ENCODE results near the gene MAGI2. TPM values are rescaled to one million over a fixed set of nuclear protein-coding genes. Genes with fewer than 3 reads are reported as not detected.
A peak's percentile ranks its signal among the peaks of the same experiment; 100 is the strongest.

The MAGI2 gene
- total RNA-seq, 1 experiment from 2014 or later: 0.34 TPM

DNA sequence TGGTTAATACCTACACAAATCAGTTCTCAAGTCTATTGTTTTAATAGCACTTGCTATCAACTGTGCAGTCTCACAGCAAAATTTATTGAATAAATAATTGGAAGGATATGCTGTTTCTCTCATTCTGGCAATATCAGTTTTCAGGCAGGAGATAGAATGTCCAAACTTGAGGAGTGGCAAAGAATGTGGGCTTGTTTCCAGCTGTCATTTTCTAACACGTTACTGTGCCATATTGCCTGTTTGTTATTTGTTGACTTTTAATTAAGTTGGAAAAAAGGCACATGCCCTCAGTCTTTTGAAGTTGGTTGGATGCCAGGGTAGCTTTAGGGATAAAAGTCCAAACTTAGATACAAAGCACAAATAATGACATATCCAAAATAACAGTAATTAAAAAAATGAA, 52.2 kb downstream of the MAGI2 start:
- H3K4me3 ChIP-seq (ENCODE audit: low read depth, low read length, poor library complexity, severe bottlenecking): no peak overlapping the region
- H3K4me1 ChIP-seq (ENCODE audit: insufficient read depth, low read length, poor library complexity, severe bottlenecking): no peaks in the 10 kb centered on the region
- no peak for DNase-seq (ENCODE audit: low spot score)
- no peaks in the 10 kb centered on the region for H3K9me3 ChIP-seq (ENCODE audit: low read depth, low read length, poor library complexity, severe bottlenecking)
- TF ChIP-seq, protein P1, sequence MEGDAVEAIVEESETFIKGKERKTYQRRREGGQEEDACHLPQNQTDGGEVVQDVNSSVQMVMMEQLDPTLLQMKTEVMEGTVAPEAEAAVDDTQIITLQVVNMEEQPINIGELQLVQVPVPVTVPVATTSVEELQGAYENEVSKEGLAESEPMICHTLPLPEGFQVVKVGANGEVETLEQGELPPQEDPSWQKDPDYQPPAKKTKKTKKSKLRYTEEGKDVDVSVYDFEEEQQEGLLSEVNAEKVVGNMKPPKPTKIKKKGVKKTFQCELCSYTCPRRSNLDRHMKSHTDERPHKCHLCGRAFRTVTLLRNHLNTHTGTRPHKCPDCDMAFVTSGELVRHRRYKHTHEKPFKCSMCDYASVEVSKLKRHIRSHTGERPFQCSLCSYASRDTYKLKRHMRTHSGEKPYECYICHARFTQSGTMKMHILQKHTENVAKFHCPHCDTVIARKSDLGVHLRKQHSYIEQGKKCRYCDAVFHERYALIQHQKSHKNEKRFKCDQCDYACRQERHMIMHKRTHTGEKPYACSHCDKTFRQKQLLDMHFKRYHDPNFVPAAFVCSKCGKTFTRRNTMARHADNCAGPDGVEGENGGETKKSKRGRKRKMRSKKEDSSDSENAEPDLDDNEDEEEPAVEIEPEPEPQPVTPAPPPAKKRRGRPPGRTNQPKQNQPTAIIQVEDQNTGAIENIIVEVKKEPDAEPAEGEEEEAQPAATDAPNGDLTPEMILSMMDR (conservative IDR thresholded peaks at IDR 0.05; ENCODE audit: low read depth, low read length): no peak
- TF ChIP-seq EZH2 (IDR thresholded peaks at IDR 0.05; ENCODE audit: borderline replicate concordance, low read depth, low read length, poor library complexity, severe bottlenecking): no peak
- no peaks in the 10 kb centered on the region for H3K36me3 ChIP-seq (ENCODE audit: insufficient read depth, low read length, poor library complexity, severe bottlenecking)
- intact Hi-C loops (cut with micrococcal nuclease; ENCODE audit: unreplicated experiment): no loop called here
- ChIA-PET CTCF (no interaction called here), POLR2A (ENCODE audit: low non-redundant PET) (no interaction called here)
- no TSS peak for BruUV-seq (replicated peaks)
- H3K27ac ChIP-seq (ENCODE audit: low read depth, low read length, poor library complexity, severe bottlenecking): no peak overlapping the region
- peaks cover 11% of the 10 kb centered on the region for H3K27me3 ChIP-seq (replicated peaks; ENCODE audit: insufficient read depth, low read depth, low read length, poor library complexity)

DNA sequence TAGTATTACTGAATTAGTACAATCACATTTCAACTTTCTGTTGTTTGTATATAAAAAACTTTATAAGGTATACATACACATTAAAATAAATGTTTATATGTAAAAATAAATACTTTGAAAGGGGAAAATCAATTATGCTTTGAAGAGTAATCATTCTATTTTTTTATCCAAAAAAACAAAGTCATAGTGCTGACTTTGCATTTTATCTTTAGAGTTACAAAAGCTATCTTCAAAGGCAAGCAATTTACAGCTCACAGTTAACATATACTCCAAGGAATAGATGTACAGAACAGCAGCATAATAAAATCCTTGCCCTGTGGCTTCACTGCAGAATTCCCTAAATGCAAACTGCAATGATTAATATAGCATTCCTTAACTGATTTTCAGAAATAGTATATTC, 53.2 kb downstream of the MAGI2 start:
- POLR2A ChIA-PET (ENCODE audit: low non-redundant PET): no interaction called here
- H3K27ac ChIP-seq (ENCODE audit: low read depth, low read length, poor library complexity, severe bottlenecking): no peak overlapping the region
- TF ChIP-seq, protein P1 (conservative IDR thresholded peaks at IDR 0.05; ENCODE audit: low read depth, low read length): no peak
- TF ChIP-seq EZH2 (IDR thresholded peaks at IDR 0.05; ENCODE audit: borderline replicate concordance, low read depth, low read length, poor library complexity, severe bottlenecking): no peak
- H3K27me3 ChIP-seq (replicated peaks; ENCODE audit: insufficient read depth, low read depth, low read length, poor library complexity): peaks cover 8% of the 10 kb centered on the region
- intact Hi-C loops (cut with micrococcal nuclease; ENCODE audit: unreplicated experiment): no loop called here
- no peak overlapping the region for H3K4me3 ChIP-seq (ENCODE audit: low read depth, low read length, poor library complexity, severe bottlenecking)
- CTCF ChIA-PET: no interaction called here
- no peaks in the 10 kb centered on the region for H3K9me3 ChIP-seq (ENCODE audit: low read depth, low read length, poor library complexity, severe bottlenecking)
- no TSS peak for BruUV-seq (replicated peaks)
- DNase-seq (ENCODE audit: low spot score): no peak
- H3K36me3 ChIP-seq (ENCODE audit: insufficient read depth, low read length, poor library complexity, severe bottlenecking): no peaks in the 10 kb centered on the region
- no peaks in the 10 kb centered on the region for H3K4me1 ChIP-seq (ENCODE audit: insufficient read depth, low read length, poor library complexity, severe bottlenecking)

DNA sequence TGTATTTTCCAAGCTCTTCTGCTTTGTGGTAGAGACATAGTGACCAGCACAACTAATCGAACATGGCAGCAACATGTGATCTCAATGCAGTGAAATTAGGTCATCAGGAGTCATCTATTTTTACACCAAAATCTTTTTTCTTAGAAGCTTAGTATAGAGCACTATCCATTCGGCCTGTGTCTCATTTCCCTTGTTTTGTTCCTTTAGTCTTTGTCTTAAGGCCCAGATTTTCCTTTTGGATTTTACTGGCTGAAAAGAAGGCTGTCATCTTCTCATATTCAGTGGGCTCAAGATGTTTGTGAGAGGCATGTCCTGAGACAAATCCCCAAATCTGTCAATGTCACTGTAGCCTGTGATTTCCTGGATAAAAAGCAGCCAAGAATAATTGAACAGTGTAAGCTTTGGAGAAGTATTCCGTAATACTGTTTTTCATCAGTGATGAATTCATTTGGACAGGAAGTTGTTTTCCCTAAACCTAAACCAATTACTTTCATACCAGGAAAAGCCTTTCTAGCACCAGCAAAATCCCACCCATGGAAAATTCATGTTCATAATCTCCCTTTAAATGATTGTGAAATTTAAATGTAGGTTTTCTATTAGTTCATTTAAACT, 55.2 kb downstream of the MAGI2 start:
- POLR2A ChIA-PET (ENCODE audit: low non-redundant PET): no interaction called here
- no TSS peak for BruUV-seq (replicated peaks)

More for the DNA sequence above, 55.2 kb downstream of the MAGI2 start:
- DNase-seq (ENCODE audit: low spot score): peak; percentile 4
- H3K27ac ChIP-seq (ENCODE audit: low read depth, low read length, poor library complexity, severe bottlenecking): no peak overlapping the region
- intact Hi-C loops (cut with micrococcal nuclease; ENCODE audit: unreplicated experiment): no loop called here
- no peak for TF ChIP-seq EZH2 (IDR thresholded peaks at IDR 0.05; ENCODE audit: borderline replicate concordance, low read depth, low read length, poor library complexity, severe bottlenecking)
- TF ChIP-seq, protein P1 (conservative IDR thresholded peaks at IDR 0.05; ENCODE audit: low read depth, low read length): no peak
- CTCF ChIA-PET: no interaction called here
- no peak overlapping the region for H3K4me3 ChIP-seq (ENCODE audit: low read depth, low read length, poor library complexity, severe bottlenecking)
- no peaks in the 10 kb centered on the region for H3K36me3 ChIP-seq (ENCODE audit: insufficient read depth, low read length, poor library complexity, severe bottlenecking)
- no peaks in the 10 kb centered on the region for H3K4me1 ChIP-seq (ENCODE audit: insufficient read depth, low read length, poor library complexity, severe bottlenecking)
- peaks cover 24% of the 10 kb centered on the region for H3K27me3 ChIP-seq (replicated peaks; ENCODE audit: insufficient read depth, low read depth, low read length, poor library complexity)
- no peaks in the 10 kb centered on the region for H3K9me3 ChIP-seq (ENCODE audit: low read depth, low read length, poor library complexity, severe bottlenecking)

Measured in A673 (cell line).